ENCODE data around the gene MPPED2. TPM values are rescaled to one million over a fixed set of nuclear protein-coding genes. Genes with fewer than 3 reads are reported as not detected.

MPPED2 gene
- total RNA-seq, 1 donor from 2014 or later: 50.2 TPM

DNA sequence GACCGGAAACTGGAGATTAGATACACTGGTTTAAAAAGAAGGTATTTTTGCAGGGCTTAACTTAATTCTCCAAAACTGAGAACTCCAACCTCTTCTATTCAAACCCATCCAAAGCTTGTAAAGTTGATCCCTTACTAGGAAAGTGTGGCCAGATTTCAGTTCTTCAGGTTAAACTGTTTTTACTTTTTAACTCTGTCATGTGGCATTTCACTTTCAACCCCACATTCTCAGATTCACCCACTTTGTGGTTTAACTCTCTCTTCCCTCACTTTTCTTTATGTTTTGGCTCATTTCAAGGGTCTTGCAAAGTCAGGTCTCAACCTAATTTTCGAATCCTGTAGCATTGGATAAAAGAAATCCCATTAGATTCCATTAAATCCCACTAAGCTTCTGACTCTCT, 75.4 kb downstream of the MPPED2 start:
- Mint-ChIP-seq H3K9me3 (ENCODE audit: unreplicated experiment) (no peaks in the 10 kb centered on the region), H3K36me3 (ENCODE audit: low read depth, unreplicated experiment) (no peaks in the 10 kb centered on the region), H3K27me3 (ENCODE audit: unreplicated experiment) (no peaks in the 10 kb centered on the region), H3K4me1 (ENCODE audit: unreplicated experiment) (peaks cover 2% of the 10 kb centered on the region), H3K27ac (ENCODE audit: unreplicated experiment) (no peak overlapping the region), H3K4me3 (ENCODE audit: unreplicated experiment) (no peak overlapping the region)
- DNase-seq (ENCODE audit: low spot score): no peak
- TF ChIP-seq, protein P1, sequence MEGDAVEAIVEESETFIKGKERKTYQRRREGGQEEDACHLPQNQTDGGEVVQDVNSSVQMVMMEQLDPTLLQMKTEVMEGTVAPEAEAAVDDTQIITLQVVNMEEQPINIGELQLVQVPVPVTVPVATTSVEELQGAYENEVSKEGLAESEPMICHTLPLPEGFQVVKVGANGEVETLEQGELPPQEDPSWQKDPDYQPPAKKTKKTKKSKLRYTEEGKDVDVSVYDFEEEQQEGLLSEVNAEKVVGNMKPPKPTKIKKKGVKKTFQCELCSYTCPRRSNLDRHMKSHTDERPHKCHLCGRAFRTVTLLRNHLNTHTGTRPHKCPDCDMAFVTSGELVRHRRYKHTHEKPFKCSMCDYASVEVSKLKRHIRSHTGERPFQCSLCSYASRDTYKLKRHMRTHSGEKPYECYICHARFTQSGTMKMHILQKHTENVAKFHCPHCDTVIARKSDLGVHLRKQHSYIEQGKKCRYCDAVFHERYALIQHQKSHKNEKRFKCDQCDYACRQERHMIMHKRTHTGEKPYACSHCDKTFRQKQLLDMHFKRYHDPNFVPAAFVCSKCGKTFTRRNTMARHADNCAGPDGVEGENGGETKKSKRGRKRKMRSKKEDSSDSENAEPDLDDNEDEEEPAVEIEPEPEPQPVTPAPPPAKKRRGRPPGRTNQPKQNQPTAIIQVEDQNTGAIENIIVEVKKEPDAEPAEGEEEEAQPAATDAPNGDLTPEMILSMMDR (IDR thresholded peaks at IDR 0.05; ENCODE audit: unreplicated experiment): no peak

DNA sequence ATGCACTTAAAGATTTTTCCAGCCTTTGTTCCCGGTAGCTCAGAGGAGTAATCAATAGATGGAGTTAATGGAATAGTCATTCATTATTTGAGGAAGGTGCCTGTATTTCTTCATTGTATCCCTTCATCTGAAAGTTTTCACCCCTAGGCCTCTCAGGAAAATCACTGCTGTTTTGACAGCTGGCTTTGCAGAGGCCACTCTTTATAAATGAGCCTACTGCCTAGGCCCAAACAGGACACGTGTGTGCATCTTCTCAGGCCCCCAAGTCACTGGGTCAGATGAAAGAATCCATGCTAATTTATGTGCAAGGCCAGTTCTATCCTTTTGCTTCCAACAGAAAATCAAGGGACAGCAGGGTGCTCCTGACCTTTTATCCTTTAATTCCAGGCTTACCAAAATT, 76.8 kb downstream of the MPPED2 start:
- no peak overlapping the region for H3K27ac Mint-ChIP-seq (ENCODE audit: unreplicated experiment)
- no peak for DNase-seq (ENCODE audit: low spot score)
- TF ChIP-seq, protein P1 (IDR thresholded peaks at IDR 0.05; ENCODE audit: unreplicated experiment): no peak
- H3K36me3 Mint-ChIP-seq (ENCODE audit: low read depth, unreplicated experiment): no peaks in the 10 kb centered on the region
- H3K27me3 Mint-ChIP-seq (ENCODE audit: unreplicated experiment): no peaks in the 10 kb centered on the region
- H3K4me1 Mint-ChIP-seq (ENCODE audit: unreplicated experiment): peaks cover 2% of the 10 kb centered on the region
- H3K4me3 Mint-ChIP-seq (ENCODE audit: unreplicated experiment): no peak overlapping the region
- no peaks in the 10 kb centered on the region for H3K9me3 Mint-ChIP-seq (ENCODE audit: unreplicated experiment)

DNA sequence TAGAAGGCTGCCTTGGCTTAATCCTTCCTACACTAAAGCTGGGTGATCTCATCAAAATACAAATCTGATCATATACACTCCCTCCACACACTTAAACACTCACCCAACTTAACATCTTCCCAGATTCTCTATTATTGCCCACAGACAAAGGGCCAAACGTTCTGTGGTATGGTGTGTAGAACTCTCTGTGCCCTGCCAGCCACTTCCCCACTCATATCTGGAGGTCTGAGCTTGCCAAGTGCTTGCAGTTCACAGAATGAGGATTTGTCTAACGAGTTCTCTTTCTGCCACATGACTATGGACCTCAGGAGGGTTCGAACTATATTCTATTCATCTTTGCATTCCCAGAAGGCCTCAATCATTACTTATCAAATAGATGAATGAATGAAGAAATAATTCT, 77.6 kb downstream of the MPPED2 start:
- H3K27me3 Mint-ChIP-seq (ENCODE audit: unreplicated experiment): no peaks in the 10 kb centered on the region

DNA sequence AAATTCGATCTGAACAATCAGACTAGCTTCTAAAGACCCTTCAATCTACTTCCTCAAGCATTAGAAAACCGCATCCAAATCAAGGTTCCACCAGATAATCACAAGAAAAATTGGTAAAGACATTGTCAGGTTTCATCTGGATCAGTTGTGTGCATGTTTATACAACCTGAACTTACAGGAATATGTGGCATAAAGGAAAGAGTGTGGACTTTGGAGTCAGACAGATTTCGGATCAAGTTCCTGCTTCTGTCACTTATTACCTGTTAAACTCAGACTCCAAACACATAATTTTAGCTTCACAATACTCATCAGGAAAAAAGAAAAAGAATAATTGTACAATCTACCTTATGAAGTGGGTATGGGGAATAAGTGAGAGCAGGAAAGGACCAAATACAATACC, 80.5 kb downstream of the MPPED2 start:
- H3K4me3 Mint-ChIP-seq (ENCODE audit: unreplicated experiment): no peak overlapping the region
- TF ChIP-seq, protein P1 (IDR thresholded peaks at IDR 0.05; ENCODE audit: unreplicated experiment): no peak
- peaks cover 8% of the 10 kb centered on the region for H3K4me1 Mint-ChIP-seq (ENCODE audit: unreplicated experiment)
- DNase-seq (ENCODE audit: low spot score): no peak
- peaks cover 14% of the 10 kb centered on the region for H3K36me3 Mint-ChIP-seq (ENCODE audit: low read depth, unreplicated experiment)
- H3K27ac Mint-ChIP-seq (ENCODE audit: unreplicated experiment): no peak overlapping the region
- no peaks in the 10 kb centered on the region for H3K27me3 Mint-ChIP-seq (ENCODE audit: unreplicated experiment)
- no peaks in the 10 kb centered on the region for H3K9me3 Mint-ChIP-seq (ENCODE audit: unreplicated experiment)

More for the DNA sequence above, 77.6 kb downstream of the MPPED2 start:
- H3K4me3 Mint-ChIP-seq (ENCODE audit: unreplicated experiment): no peak overlapping the region
- TF ChIP-seq, protein P1 (IDR thresholded peaks at IDR 0.05; ENCODE audit: unreplicated experiment): no peak
- no peak for DNase-seq (ENCODE audit: low spot score)
- no peaks in the 10 kb centered on the region for H3K9me3 Mint-ChIP-seq (ENCODE audit: unreplicated experiment)
- no peak overlapping the region for H3K27ac Mint-ChIP-seq (ENCODE audit: unreplicated experiment)
- peaks cover 2% of the 10 kb centered on the region for H3K4me1 Mint-ChIP-seq (ENCODE audit: unreplicated experiment)
- H3K36me3 Mint-ChIP-seq (ENCODE audit: low read depth, unreplicated experiment): no peaks in the 10 kb centered on the region

DNA sequence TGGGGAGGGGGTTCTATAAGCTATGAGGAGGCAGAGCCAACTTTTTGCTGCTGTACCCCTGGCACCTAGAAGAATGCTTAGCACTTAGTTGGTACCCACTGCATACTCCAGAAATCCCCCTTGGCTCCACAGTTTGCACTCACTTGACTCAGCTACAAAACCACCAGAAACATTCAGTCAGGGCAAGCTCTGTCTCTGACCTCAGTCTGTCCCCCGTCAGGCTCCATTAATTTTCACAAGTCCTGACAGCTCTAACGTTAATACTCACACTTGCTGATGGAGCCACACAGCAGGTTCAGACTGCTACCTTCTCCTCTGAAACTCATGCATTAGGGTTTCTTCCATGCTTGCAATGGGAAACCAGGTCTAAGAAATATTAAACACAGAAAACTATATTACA, 81.7 kb downstream of the MPPED2 start:
- Mint-ChIP-seq H3K27me3 (ENCODE audit: unreplicated experiment) (no peaks in the 10 kb centered on the region), H3K9me3 (ENCODE audit: unreplicated experiment) (no peaks in the 10 kb centered on the region), H3K36me3 (ENCODE audit: low read depth, unreplicated experiment) (peaks cover 19% of the 10 kb centered on the region), H3K4me1 (ENCODE audit: unreplicated experiment) (peaks cover 18% of the 10 kb centered on the region), H3K27ac (ENCODE audit: unreplicated experiment) (no peak overlapping the region), H3K4me3 (ENCODE audit: unreplicated experiment) (no peak overlapping the region)
- TF ChIP-seq, protein P1 (IDR thresholded peaks at IDR 0.05; ENCODE audit: unreplicated experiment): no peak
- DNase-seq (ENCODE audit: low spot score): no peak

Data from endothelial cell (in vitro differentiated cells).